Frontal cortex (tissue), 4 donors: ENCODE measurements around the gene SH2B3. TPM values are rescaled to one million over a fixed set of nuclear protein-coding genes. Genes with fewer than 3 reads are reported as not detected.

Experiments used
- DNase-seq, 2 donors: peaks; one replicate each; pipeline ENCODE4 v3.0.0; 2012; ENCODE audit warnings: low spot score in 2 of 2
- FAIRE-seq: peaks from 2 replicates; lab custom pipeline; 2012; peaks lifted over from hg19 to GRCh38; lab: Jason Lieb, UNC
- total RNA-seq: library from RNA; depleted of rRNA; stranded (reverse); fragments of >200 nt; gene quantifications from one replicate; pipeline ENCODE4 v1.2.3, GENCODE V29; 2014
- donor health status: control.
- donor health status: control.
- donor health status: control.

Gene SH2B3
- total RNA-seq, 1 donor from 2014 or later = 2.4 TPM

DNA sequence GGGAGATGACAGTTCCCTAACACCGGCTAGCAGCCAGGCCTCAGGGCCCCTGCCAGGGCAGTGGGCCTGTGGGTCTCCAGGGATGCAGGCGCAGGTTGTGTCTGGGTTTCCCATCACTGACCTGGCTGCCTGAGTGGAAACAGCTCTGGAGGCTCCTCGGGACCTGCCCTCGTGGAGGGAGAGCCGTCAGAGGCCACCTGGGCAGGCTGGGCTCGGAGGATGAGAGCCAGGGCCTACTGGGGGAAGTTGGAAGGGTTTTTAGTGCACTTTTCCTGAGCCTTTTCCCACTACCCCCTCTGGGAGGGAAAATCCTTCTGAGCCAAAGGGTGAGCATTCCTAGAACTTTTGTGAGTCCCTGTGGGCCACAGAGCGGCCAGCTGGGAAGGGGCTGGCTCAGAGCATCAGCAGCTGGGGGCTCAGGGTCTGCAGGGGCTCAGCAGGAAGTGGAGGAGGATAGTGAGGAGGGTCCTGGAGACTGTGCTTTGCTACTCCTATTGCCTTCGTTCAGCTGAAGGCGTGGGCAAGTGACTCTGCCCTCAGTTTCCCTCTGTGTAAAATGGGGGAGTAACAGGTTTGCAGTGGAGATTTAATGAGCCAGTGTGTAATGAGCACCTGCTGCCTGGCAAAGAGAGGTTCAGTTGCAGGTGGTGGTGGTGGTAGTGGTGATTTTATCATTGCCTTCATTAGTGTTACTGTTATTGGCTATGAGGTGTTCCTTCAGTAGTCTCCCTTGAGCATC, 1.8 kb downstream of the SH2B3 start:
- DNase-seq (no peak), FAIRE-seq (no peak)

DNA sequence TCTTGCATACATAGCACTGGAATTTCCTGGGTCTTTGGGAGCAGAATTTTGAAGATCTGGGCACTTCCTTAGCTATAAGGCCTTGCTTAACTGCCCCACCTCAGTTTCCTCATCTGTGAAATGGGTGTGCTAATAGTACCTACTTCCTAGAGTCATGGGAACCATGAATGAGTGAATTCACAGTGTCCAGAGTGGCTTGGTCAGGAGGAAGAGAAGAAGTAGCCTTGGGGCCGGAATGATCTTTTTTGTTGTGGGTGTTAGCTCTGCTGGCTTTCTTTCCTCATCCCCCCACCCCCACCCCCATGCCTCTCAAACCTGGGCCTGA, 2.4 kb downstream of the SH2B3 start:
- DNase-seq (no peak), FAIRE-seq (no peak)

DNA sequence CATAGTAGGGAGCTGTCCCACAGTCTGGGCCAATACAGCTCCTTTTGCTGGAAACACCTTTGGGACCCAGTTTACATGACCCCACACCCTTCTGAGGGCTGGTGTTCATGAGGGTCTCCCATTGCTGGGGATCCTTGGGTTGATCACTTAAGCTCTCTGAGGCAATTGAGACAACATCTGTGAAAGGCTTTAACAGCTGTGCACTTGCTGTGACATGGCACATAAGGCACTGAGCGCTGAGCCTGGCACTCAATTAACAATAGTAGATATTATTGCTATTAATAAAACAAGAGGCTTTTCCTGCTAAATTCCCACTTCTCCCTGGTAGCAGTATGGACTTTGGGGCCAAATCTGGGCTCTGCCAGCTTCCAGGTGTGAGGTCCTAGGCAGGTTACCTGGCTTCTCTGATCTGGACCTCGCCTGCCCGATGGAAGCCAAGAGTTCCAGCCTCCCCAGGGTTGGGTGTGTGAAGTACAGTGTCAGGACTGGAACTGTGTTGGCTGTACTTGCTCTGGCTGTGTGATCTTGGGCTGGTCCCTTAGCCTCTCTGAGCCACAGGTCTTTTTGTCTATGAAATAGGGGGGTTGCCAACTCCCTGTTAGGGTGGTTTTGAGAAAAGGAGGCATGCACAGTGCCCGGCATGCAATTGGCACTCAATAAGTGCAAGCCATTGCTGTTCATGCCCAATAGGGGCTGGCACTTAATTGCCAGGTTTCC, 3.1 kb downstream of the SH2B3 start:
- DNase-seq (no peak), FAIRE-seq (no peak)

DNA sequence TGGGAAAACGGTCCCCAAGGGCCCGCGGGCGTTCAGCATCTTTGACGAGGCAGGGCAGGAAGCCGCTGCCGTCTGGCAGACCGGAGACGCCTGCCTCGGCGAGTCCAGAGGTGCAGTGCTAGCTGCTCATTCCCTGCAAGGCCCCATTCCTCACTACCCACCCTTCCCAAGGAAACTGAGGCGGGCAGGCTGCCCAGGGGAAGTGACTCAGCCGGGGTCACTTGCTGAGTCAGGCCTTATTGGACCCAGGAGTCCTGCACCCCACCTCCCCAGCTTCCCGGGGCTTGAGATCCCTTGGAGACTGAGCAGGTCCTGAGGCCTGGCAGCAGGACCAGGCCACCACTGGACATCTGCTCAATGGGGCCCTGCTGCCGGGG, 3.7 kb downstream of the SH2B3 start:
- FAIRE-seq = no peak

DNA sequence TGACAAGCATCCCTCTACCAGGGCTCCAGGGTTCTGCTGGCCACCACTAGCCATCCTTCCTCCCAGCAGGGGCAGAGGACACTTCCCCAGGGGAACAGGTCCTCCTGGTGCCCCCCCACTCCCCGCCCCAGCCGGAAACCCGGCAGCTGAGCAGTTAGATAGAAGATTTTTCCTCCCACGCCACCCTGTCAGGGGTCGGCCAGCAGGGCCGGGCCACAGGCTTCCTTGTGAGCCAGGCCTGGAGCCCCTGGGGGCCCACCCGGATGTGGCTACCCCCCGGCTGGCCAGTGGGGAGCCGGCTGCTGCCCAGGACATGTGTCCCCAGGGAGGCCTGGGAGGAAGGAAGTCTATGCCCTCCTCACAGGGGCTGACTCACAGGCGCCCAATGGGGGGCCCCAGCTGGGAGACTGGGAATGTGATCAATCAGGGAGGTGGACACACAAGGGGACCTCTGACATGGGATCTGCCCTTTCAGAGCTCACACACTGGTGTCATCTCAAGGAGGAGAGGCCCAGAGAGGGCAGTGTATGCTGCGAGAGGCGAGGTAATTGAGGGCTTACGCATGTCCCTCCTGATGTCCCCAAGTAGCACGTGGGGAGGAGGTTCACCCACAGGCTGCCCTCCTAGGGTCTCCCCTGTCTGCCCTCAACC, 4.2 kb downstream of the SH2B3 start:
- DNase-seq = peak in 1 of 2 donors; percentile 61
- no peak for FAIRE-seq

More for the DNA sequence above, 3.7 kb downstream of the SH2B3 start:
- DNase-seq = no peak

DNA sequence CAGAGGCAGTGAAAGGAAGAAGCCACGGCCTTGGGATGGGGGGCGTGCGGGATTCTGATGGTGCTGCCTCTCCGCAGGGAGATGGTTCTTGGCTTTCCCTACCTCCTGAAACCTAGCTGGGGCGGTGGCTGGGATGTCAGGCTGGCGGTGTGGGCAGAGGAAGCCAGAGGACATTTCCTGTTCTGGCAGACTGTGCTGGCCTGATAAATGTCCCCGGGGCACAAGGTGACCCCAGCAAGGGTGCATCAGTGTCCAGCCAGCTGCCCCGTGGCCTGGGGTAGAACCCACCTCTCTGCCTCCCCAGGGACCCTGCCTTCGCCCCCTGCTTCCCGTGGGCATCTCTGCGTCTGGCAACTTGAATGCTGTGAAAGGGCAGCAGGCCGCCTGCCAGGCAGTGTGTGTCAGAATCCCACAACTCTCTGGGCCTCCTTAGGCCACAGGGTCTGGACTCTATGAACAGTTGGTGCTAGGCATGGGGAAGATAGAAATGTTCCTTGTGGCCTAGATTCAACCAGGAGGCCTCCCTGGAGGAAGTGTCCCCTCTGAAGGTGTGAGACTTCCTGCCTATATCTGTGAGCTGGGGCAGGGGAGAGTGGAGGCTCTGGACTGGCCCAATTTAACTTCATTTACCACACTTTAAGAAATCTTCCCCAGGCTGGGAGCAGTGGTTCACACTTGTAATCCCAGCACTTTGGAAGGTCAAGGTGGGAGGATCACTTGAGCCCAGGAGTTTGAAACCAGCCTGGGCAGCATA, 4.9 kb downstream of the SH2B3 start:
- no peak for DNase-seq
- no peak for FAIRE-seq

DNA sequence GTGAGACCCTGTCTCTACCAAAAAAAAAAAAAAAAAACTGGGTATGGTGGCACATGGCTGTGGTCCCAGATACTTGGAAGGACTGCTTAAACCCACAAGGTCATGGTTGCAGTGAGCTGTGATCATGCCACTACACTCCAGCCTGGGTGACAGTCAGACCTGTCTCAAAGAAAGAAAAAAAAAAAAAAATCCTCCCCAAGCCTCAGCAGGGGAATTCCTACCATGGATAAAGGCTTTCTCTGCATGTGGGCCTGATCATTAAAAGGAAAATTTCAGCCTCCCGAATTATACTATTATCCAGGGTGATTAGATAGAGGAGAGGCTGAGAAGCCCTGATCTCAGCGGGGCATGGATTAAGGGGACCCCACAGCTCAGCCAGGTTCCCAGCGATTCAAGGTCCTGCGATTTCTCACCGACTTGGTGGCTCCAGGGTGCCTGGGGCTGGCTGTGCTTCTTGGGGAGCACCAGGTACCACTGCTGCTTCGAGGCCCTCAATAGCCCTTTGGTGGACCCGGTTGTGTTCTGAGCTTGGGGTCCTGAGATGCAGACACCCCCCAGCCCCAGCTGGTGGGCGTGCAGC, 5.6 kb downstream of the SH2B3 start:
- DNase-seq = no peak

DNA sequence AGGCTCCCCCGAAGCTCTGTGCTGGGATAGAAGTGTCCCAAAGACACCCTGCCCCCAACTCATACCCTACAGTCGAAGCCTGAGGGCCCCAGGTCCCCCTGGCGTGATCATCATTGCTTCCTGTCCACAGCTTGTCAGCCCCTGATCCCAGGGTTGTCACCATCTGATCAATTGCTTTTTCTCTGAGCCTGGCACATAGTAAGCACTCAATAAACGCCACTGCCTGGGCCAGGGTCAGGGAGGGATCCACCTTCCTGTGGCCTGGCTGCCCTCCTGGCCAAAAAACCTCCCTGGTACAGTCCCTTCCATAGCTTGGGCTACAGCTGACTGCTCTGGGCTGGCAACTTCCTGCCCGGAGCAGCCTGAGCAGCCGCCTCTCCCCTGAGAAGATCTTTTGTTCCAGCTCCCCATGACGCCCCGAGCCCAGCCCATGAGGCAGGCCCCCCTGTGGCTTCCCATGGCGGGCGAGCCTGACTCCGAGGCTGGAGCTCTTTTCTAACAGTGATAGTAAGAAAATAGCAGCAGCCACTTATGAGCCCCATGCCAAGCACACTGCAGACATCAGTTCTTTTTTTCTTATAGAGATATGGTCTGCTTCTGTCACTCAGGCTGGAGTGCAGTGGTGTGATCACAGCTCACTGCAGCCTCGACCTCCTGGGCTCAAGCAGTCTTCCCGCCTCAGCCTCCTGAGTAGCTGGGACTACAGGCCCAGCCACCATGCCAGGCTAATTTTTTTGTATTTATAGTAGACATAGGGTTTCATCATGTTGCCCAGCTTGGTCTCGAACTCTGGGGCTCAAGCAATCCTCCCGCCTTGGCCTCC, 6.5 kb downstream of the SH2B3 start:
- peak in 1 of 2 donors; percentile 62 for DNase-seq
- FAIRE-seq = no peak

More for the DNA sequence above, 5.6 kb downstream of the SH2B3 start:
- no peak for FAIRE-seq

DNA sequence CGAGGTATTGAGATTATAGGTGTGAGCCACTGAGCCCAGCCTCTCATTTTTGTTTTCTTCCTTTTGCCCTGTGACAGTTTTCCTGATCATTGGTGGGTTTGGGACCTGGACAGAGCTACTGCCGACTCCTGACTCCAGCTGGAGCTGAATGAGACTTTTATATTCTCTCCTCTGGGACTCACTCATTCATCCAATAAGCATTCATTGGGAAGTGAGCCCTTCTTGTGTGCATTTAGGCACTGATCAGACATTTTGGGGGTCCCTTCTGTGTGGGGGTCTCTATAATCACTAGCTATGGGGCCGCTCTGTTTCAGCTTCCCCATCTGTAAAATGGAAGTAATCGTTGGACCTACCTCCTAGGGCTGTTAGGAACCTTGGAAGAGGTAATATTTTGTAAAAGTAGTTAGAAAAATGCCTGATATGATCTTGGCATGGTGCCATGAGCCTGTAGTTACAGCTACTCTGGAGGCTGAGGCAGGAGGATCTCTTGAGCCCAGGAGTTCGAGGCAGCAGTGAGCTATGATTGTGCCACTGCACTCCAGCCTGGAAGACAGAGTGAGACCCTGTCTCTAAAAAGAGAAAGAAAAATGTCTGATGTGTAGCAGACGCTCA, 7.2 kb downstream of the SH2B3 start:
- FAIRE-seq (no peak), DNase-seq (no peak)

DNA sequence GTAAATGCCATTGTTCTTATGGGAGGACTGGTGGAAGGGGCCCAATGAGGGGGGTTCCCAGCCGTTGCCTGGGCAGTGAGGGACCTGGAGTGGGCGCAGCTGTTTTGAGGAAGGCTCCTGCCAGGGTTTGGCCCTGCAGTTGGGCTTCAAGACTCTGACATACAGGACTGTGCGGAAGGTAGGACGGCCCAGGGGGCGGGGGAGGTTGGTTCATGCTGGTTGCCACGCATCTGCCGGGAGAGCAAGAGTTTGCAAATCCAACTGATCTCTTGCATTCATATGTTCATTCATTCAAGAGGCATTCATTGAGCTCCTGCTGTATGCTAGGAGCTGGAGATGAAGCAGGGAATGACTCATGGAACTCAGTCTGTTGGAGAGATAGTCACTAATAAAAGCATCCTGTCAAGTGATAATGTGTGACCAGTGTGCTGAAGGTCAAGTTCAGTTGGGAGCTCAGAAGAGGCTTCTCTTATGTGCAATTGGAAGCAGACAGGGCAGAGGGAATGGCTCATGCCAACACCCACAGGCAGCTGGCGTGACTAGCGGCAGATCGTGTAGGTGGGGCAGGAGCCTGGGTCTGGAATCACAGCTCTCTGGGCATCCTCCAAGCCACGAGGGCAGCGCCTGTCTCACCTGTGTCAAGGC, 7.8 kb downstream of the SH2B3 start:
- no peak for DNase-seq
- FAIRE-seq = no peak

DNA sequence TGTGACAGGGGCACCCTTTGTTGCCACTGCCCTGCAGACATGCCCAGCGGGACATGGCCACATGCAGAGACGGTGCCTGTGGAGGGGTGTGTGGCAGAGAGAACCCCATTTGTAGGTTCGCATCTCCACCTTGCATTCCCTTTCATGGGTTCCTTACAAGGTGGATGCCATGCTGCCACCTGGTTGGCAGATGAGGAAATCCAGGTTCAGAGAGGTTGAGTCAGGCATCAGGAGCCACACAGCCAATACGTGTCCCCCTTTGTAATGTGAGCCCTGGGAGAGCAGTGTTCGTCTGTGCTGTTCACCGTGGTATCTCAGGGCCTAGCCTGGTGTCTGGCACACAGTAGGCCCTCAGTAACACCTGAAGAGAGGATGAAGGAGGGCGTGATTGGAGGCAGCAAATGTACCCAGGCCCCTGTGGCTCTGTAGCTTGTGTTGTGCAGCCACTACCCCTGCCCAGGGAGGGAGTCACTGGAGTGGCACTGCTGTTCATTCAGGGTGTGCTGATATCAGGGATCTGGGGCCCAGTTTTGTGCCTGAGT, 9.1 kb downstream of the SH2B3 start:
- FAIRE-seq (no peak), DNase-seq (no peak)

DNA sequence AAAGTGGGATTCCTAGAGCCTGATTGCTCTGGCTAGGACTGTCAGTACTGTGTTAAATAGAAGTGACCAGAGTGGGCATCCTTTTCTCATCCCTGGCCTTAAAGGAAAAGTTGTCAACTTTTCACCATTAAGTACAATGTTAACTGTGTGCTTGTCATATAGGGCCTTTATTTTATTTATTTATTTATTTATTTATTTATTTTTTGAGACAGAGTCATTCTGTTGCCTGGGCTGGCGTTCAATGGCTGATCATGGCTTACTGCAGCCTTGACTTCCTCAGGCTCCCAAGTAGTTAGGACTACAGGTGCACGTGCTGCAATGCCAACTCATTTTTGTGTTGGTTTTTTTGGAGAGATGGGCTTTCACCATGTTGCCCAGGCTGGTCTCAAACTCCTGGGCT, 11.6 kb downstream of the SH2B3 start:
- DNase-seq (no peak), FAIRE-seq (no peak)

DNA sequence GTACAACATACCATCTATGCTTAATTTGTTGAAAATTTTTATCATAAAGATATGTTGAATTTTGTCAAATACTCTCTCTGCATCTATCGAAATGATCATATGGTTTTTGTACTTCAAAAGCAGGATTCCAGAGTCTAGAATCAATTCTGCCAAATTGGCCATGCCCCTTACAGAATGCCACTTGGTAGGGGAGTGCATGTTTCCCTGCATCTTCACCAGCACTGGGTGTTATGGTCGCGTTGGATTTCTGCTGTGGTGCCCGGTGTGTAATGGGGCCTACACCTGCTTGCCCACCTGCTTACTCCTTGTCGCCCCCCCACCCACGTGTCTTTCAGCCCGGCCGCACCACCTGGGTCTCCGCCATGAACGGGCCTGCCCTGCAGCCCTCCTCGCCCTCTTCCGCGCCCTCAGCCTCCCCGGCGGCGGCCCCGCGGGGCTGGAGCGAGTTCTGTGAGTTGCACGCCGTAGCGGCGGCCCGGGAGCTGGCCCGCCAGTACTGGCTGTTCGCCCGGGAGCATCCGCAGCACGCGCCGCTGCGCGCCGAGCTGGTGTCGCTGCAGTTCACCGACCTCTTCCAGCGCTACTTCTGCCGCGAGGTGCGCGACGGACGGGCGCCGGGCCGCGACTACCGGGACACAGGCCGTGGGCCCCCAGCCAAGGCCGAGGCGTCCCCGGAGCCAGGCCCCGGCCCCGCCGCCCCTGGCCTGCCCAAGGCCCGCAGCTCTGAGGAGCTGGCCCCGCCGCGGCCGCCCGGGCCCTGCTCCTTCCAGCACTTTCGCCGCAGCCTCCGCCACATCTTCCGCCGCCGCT, 12.3 kb downstream of the SH2B3 start:
- DNase-seq (no peak), FAIRE-seq (no peak)

DNA sequence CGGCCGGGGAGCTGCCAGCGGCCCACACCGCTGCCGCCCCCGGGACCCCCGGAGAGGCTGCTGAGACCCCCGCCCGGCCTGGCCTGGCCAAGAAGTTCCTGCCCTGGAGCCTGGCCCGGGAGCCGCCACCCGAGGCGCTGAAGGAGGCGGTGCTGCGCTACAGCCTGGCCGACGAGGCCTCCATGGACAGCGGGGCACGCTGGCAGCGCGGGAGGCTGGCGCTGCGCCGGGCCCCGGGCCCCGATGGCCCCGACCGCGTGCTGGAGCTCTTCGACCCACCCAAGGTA, 12.8 kb downstream of the SH2B3 start:
- DNase-seq (no peak), FAIRE-seq (no peak)

DNA sequence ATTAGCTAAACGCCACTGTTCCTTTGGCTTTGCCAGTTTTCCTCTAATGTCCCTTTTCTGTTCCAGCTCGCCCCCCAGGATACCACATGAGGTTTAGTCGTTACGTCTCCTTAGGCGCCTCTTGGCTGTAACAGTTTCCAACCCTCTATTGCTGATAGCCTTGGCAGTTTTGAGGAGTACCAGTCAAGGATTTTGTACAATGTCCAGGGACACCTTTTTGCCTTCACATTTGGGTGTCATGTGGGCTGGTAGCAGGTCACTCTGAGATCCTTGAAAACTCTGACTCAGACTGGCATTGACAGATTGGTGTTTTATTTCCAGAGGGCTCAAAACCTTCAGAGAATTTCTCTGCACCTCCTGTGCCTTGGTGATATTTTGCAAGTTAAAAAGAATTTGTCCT, 14.1 kb downstream of the SH2B3 start:
- DNase-seq = no peak
- FAIRE-seq = no peak

DNA sequence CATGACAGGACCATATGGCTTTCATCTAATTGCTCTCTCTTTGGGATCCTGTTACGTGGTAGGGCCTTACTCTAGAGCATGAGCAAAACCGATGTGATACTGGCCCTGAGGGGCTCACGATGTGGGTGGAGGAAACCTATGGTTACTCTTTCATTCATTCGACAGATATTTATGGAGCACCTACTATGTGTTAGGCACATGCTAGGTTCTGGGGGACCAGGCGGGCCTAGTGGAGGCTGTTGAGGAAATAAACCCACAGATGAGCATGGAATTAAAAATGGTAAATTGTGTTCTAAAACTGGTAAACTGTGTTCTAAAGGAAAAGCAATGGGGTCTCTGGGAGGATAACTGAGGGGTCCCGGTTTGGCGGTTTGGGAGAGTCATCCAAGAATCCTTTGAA, 14.8 kb downstream of the SH2B3 start:
- FAIRE-seq = no peak

DNA sequence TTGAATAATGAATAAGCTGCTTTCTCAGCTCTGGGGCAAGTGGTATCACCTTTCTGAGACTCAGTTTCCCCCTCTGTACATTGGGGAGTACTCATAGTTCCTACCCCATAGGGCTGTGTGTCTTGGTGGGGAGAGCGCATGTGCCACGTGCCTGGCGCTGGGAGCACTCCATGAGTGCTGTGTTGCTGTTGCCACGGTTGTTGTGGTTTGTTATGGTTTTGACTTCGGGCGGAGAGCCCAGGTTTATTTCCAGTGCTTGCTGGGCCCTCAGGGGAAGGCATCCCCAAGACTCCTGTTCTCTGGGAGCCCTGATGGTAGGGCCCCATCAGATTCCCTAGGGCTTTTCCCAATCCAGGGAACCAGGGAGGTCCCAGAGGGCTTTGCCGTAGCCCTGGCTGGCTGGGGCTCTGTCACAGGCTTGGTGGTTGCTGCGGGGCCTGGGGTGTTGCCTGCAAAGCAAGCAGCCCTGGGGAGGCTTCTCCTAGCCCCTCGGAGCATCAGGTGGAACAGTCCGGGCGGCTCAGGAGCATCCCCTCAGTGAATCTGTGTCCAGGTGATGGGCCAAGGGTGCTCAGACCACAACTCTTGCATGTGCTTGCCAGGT, 18.6 kb downstream of the SH2B3 start:
- no peak for DNase-seq
- no peak for FAIRE-seq

More for the DNA sequence above, 14.8 kb downstream of the SH2B3 start:
- no peak for DNase-seq
